Endothelial cell (in vitro differentiated cells): ENCODE measurements around the gene COX7B. TPM values are rescaled to one million over a fixed set of nuclear protein-coding genes. Genes with fewer than 3 reads are reported as not detected.

ENCODE experiments used
- DNase-seq: peaks from one replicate; pipeline ENCODE4 v3.0.0; 2021; ENCODE audit warnings: low spot score
- H3K27ac Mint-ChIP-seq: one replicate; pipeline ENCODE4 v1.8.0; 2021; ENCODE audit warnings: mixed read lengths, inconsistent platforms; ENCODE audit not compliant: unreplicated experiment
- H3K27me3 Mint-ChIP-seq: one replicate; pipeline ENCODE4 v1.8.0; 2021; ENCODE audit warnings: mild to moderate bottlenecking, moderate library complexity, mixed read lengths, inconsistent platforms; ENCODE audit not compliant: unreplicated experiment
- H3K36me3 Mint-ChIP-seq: one replicate; pipeline ENCODE4 v1.8.0; 2021; ENCODE audit warnings: mild to moderate bottlenecking, low read depth, mixed read lengths, inconsistent platforms; ENCODE audit not compliant: unreplicated experiment
- H3K4me1 Mint-ChIP-seq: one replicate; pipeline ENCODE4 v1.8.0; 2021; ENCODE audit warnings: mild to moderate bottlenecking, mixed read lengths, inconsistent platforms; ENCODE audit not compliant: unreplicated experiment
- H3K4me3 Mint-ChIP-seq: one replicate; pipeline ENCODE4 v1.8.0; 2021; ENCODE audit warnings: mild to moderate bottlenecking, mixed read lengths, inconsistent platforms; ENCODE audit not compliant: unreplicated experiment
- H3K9me3 Mint-ChIP-seq: one replicate; pipeline ENCODE4 v1.8.0; 2021; ENCODE audit warnings: mixed read lengths, inconsistent platforms; ENCODE audit not compliant: unreplicated experiment
- CTCF ChIP-seq: fragments of 200-600 bp; sonication (generic); IDR thresholded peaks from one replicate; pipeline ENCODE4 v1.5.0; 2021; ENCODE audit warnings: antibody characterized with exemption; ENCODE audit not compliant: unreplicated experiment
- total RNA-seq: library from RNA; stranded (reverse); fragmentation: NEBNext Ultra II Directional; extraction: Animal tissue kit (Norgen Biotek cat#: 25700); gene quantifications from one replicate; pipeline ENCODE4 v1.2.1, GENCODE V29; 2021; ENCODE audit not compliant: unreplicated experiment

The COX7B gene
- total RNA-seq, 1 donor from 2014 or later = 155 TPM

DNA sequence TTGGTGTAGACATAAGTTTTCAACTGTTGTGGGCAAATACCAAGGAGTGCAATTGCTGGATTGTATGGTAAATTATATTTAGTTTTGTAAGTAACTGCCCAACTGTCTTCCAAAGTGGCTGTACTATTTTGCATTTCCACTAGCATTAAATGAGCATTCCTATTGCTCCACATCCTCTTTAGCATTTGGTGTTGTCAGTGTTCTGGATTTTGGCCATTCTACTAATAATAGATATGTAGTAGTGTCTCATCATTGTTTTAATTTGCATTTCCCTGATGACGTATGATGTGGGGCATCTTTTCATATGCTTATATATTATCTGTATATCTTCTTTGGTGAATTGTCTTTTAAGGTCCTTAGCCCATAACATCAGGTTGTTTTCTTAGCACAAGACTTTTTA is 52.9 kb downstream of the COX7B start:
- no peaks in the 10 kb centered on the region for H3K9me3 Mint-ChIP-seq
- H3K4me3 Mint-ChIP-seq = no peak overlapping the region
- no peaks in the 10 kb centered on the region for H3K36me3 Mint-ChIP-seq
- no peak for DNase-seq
- no peaks in the 10 kb centered on the region for H3K4me1 Mint-ChIP-seq
- no peaks in the 10 kb centered on the region for H3K27me3 Mint-ChIP-seq
- no peak for TF ChIP-seq CTCF
- H3K27ac Mint-ChIP-seq = no peak overlapping the region

DNA sequence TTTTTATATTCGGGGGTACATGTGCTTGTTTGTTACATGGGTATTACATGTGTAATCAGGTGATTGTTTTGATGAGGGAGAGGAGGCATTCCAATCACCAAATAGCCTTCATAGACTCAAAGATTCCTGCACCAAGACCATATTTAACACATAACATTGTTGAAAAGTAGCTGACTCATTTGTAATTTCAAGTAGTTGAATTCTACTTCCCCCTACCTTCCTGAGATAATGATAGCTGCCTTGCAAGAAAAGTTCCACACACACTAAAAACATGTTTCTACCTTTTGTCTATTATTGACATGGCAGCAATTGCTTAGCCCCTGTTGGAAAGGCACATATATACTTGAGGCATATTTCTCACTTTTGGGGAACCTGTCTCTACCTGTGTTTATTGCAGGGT is 54.0 kb downstream of the COX7B start:
- Mint-ChIP-seq H3K36me3 (no peaks in the 10 kb centered on the region), H3K27me3 (no peaks in the 10 kb centered on the region), H3K4me1 (peaks cover 5% of the 10 kb centered on the region), H3K9me3 (no peaks in the 10 kb centered on the region), H3K27ac (no peak overlapping the region), H3K4me3 (no peak overlapping the region)
- TF ChIP-seq CTCF = no peak
- no peak for DNase-seq

- Mint-ChIP-seq H3K27me3 (no peaks in the 10 kb centered on the region), H3K4me1 (peaks cover 5% of the 10 kb centered on the region), H3K27ac (no peak overlapping the region), H3K36me3 (no peaks in the 10 kb centered on the region), H3K9me3 (no peaks in the 10 kb centered on the region), H3K4me3 (no peak overlapping the region)
- TF ChIP-seq CTCF = no peak
- no peak for DNase-seq
Measured at GRCh38 chrX:77953708-77954107, 54.4 kb downstream of the COX7B start.

Other genes starting within 250 kb of the COX7B start
- 112 TPM for gene ATRX, start 113.3 kb upstream of the COX7B start, total RNA-seq
- gene MAGT1, start 4.0 kb upstream of the COX7B start, total RNA-seq = 52.4 TPM
- gene ATP7A, start 11.2 kb downstream of the COX7B start, total RNA-seq = 6.7 TPM
- gene PGAM4, start 70.2 kb downstream of the COX7B start, total RNA-seq = not detected
- gene PGK1, start 204.8 kb downstream of the COX7B start, total RNA-seq = 380 TPM
- 19.5 TPM for gene TAF9B, start 240.2 kb downstream of the COX7B start, total RNA-seq